ENCODE results near the gene PNN. TPM values are rescaled to one million over a fixed set of nuclear protein-coding genes. Genes with fewer than 3 reads are reported as not detected.
"Not testable (repeated sequence)": the region's sequence is repeated elsewhere in the genome, so short reads cannot be mapped to it uniquely, and the experiment has no call there.

PNN gene
- total RNA-seq, 1 donor from 2014 or later = 109 TPM

GRCh38 chr14:39186941-39187525 lies 12.0 kb downstream of the PNN start:
- Mint-ChIP-seq H3K27me3 (no peaks in the 10 kb centered on the region), H3K4me3 (no peak overlapping the region), H3K4me1 (no peaks in the 10 kb centered on the region), H3K27ac (no peak overlapping the region), H3K9me3 (no peaks in the 10 kb centered on the region), H3K36me3 (ENCODE audit: low read depth) (peaks cover 27% of the 10 kb centered on the region)
- CTCF ChIA-PET = interaction anchor here (0.5 to 0.8 kb wide), 3 partner anchors 9 to 174 kb away, joined by 3 to 5 read pairs (median 4); no protein-coding TSS in a partner anchor
- intact Hi-C loops (cut with micrococcal nuclease) = no loop called here
- POLR2A ChIA-PET = interaction anchor here (2.6 kb wide), 1 partner anchor 17 kb away, joined by 15 read pairs; the partner anchor contains the start of gene TRAPPC6B
- no peak for ATAC-seq (ENCODE audit: low read depth)
- no peak for DNase-seq
- TF ChIP-seq CTCF (IDR thresholded peaks at IDR 0.05) = no peak

GRCh38 chr14:39203659-39204606 lies 28.9 kb downstream of the PNN start:
- no peak for ATAC-seq (ENCODE audit: low read depth)
- Mint-ChIP-seq H3K9me3 (no peaks in the 10 kb centered on the region), H3K27me3 (no peaks in the 10 kb centered on the region), H3K36me3 (ENCODE audit: low read depth) (no peaks in the 10 kb centered on the region), H3K27ac (no peak overlapping the region), H3K4me3 (no peak overlapping the region), H3K4me1 (no peaks in the 10 kb centered on the region)
- DNase-seq = no peak
- POLR2A ChIA-PET = no interaction called here
- intact Hi-C loops (cut with micrococcal nuclease) = no loop called here
- CTCF ChIA-PET = no interaction called here
- no peak for TF ChIP-seq CTCF (IDR thresholded peaks at IDR 0.05)

- ATAC-seq (ENCODE audit: low read depth); H3K36me3 Mint-ChIP-seq (ENCODE audit: low read depth); H3K27ac Mint-ChIP-seq; H3K9me3 Mint-ChIP-seq; CTCF ChIA-PET; DNase-seq; POLR2A ChIA-PET; H3K27me3 Mint-ChIP-seq; H3K4me3 Mint-ChIP-seq; H3K4me1 Mint-ChIP-seq: not testable (repeated sequence)
- intact Hi-C loops (cut with micrococcal nuclease) = loop anchor here (5.0 kb wide), 1 partner anchor 35 kb away; no protein-coding TSS in a partner anchor
Observed at GRCh38 chr14:39207430-39207829, 32.4 kb downstream of the PNN start.

- Mint-ChIP-seq H3K4me1 (no peaks in the 10 kb centered on the region), H3K36me3 (ENCODE audit: low read depth) (no peaks in the 10 kb centered on the region), H3K27ac (no peak overlapping the region), H3K27me3 (no peaks in the 10 kb centered on the region), H3K4me3 (no peak overlapping the region), H3K9me3 (no peaks in the 10 kb centered on the region)
- intact Hi-C loops (cut with micrococcal nuclease) = no loop called here
- ChIA-PET POLR2A (interaction anchor here (0.6 kb wide), 1 partner anchor 76 kb away, joined by 6 read pairs; no protein-coding TSS in a partner anchor), CTCF (no interaction called here)
- DNase-seq (no peak), ATAC-seq (ENCODE audit: low read depth) (no peak)
- TF ChIP-seq CTCF (IDR thresholded peaks at IDR 0.05) = no peak
Observed at GRCh38 chr14:39211109-39211741, 36.2 kb downstream of the PNN start.

GRCh38 chr14:39212034-39212433 lies 37.0 kb downstream of the PNN start:
- H3K9me3 Mint-ChIP-seq = no peaks in the 10 kb centered on the region
- H3K4me3 Mint-ChIP-seq = no peak overlapping the region
- ATAC-seq (ENCODE audit: low read depth) = no peak
- ChIA-PET POLR2A (no interaction called here), CTCF (no interaction called here)
- DNase-seq = no peak
- no peak for TF ChIP-seq CTCF (IDR thresholded peaks at IDR 0.05)
- no peak overlapping the region for H3K27ac Mint-ChIP-seq
- no peaks in the 10 kb centered on the region for H3K4me1 Mint-ChIP-seq
- no peaks in the 10 kb centered on the region for H3K36me3 Mint-ChIP-seq (ENCODE audit: low read depth)
- intact Hi-C loops (cut with micrococcal nuclease) = no loop called here
- H3K27me3 Mint-ChIP-seq = no peaks in the 10 kb centered on the region

Data from activated B cell treated with CpG ODN at 0.5 μM for 24 hours (primary cell).